IMR-90 (cell line): ENCODE results near the gene SLC2A2. TPM values are rescaled to one million over a fixed set of nuclear protein-coding genes. Genes with fewer than 3 reads are reported as not detected.

Experiments
- ATAC-seq: fragments of 200-7000 bp; cut with Tn5 transposase; 2 replicates; pipeline ENCODE4 v1.9.1; 2020; ENCODE audit warnings: low read depth, mild to moderate bottlenecking, moderate library complexity
- BruUV-seq: library from RNA; stranded (reverse); fragments of 400-500 nt; replicated peaks from 2 replicates; lab custom pipeline; 2021; lab: Mats Ljungman, UMichigan
- CTCF ChIA-PET: fragments of 300-600 bp; formaldehyde crosslinking; extraction: SDS; loops from one replicate; lab custom pipeline; 2021; ENCODE audit warnings: antibody characterized with exemption; lab: Yijun Ruan, JAX
- POLR2A ChIA-PET: fragments of 300-600 bp; sonication (Branson Sonifier 250); formaldehyde crosslinking; loops from one replicate; lab custom pipeline; 2022; ENCODE audit warnings: antibody characterized with exemption; ENCODE audit not compliant: unreplicated experiment; lab: Charles Lee
- DNase-seq: peaks from one replicate; pipeline ENCODE4 v3.0.0; 2013
- H2AFZ ChIP-seq: replicated peaks from 2 replicates; pipeline ENCODE3; 2013; ENCODE audit warnings: low read length, mild to moderate bottlenecking; ENCODE audit not compliant: poor library complexity
- H2AK5ac ChIP-seq: 2 replicates; pipeline ENCODE4 v1.6.1; 2013; ENCODE audit warnings: low read depth, low read length, inconsistent platforms
- H2AK9ac ChIP-seq: replicated peaks from 2 replicates; pipeline ENCODE3; 2013; ENCODE audit warnings: mild to moderate bottlenecking, low read depth, low read length, moderate library complexity; ENCODE audit not compliant: poor library complexity
- H2BK120ac ChIP-seq: 2 replicates; pipeline ENCODE4 v1.6.1; 2013; ENCODE audit warnings: low read depth, low read length, inconsistent platforms
- H2BK15ac ChIP-seq: 3 replicates; pipeline ENCODE4 v1.6.1; 2013; ENCODE audit warnings: low read depth, low read length, inconsistent platforms
- H2BK20ac ChIP-seq: 2 replicates; pipeline ENCODE4 v1.6.1; 2013; ENCODE audit warnings: low read depth, mild to moderate bottlenecking, inconsistent platforms, low read length, moderate library complexity
- H2BK5ac ChIP-seq: 2 replicates; pipeline ENCODE4 v1.6.1; 2013; ENCODE audit warnings: mild to moderate bottlenecking, low read depth, low read length, inconsistent platforms; ENCODE audit not compliant: poor library complexity, severe bottlenecking
- H3K14ac ChIP-seq: replicated peaks from 2 replicates; pipeline ENCODE4 v1.6.1; 2013; ENCODE audit warnings: low read depth, low read length, inconsistent platforms
- H3K18ac ChIP-seq: 2 replicates; pipeline ENCODE4 v1.6.1; 2013; ENCODE audit warnings: low read depth, low read length, control low read depth
- H3K23ac ChIP-seq: 2 replicates; pipeline ENCODE4 v1.6.1; 2013; ENCODE audit warnings: low read depth, low read length, inconsistent platforms
- H3K27ac ChIP-seq: 2 replicates; pipeline ENCODE4 v1.5.1; 2013; ENCODE audit warnings: mild to moderate bottlenecking, control low read depth, low read length; ENCODE audit not compliant: insufficient read depth
- H3K27me3 ChIP-seq: 2 replicates; pipeline ENCODE4 v1.6.1; 2013; ENCODE audit warnings: low read length; ENCODE audit not compliant: control insufficient read depth, insufficient read depth
- H3K36me3 ChIP-seq: 2 replicates; pipeline ENCODE4 v1.6.1; 2013; ENCODE audit warnings: low read length, mixed read lengths; ENCODE audit not compliant: control insufficient read depth, insufficient read depth
- H3K4ac ChIP-seq: 2 replicates; pipeline ENCODE4 v1.6.1; 2013; ENCODE audit warnings: low read depth, low read length, inconsistent platforms
- H3K4me1 ChIP-seq: 2 replicates; pipeline ENCODE4 v1.6.1; 2013; ENCODE audit warnings: low read length, mixed read lengths; ENCODE audit not compliant: control insufficient read depth, insufficient read depth
- H3K4me2 ChIP-seq: 2 replicates; pipeline ENCODE4 v1.6.1; 2013; ENCODE audit warnings: low read depth, mild to moderate bottlenecking, control low read depth, low read length, moderate library complexity
- H3K4me3 ChIP-seq: 2 replicates; pipeline ENCODE4 v1.5.1; 2013; ENCODE audit warnings: low read depth, mild to moderate bottlenecking, control low read depth, low read length, moderate library complexity; ENCODE audit not compliant: insufficient read depth
- H3K56ac ChIP-seq: 2 replicates; pipeline ENCODE4 v1.6.1; 2013; ENCODE audit warnings: low read length, inconsistent platforms; ENCODE audit not compliant: insufficient read depth; ENCODE audit errors: extremely low read depth
- H3K79me1 ChIP-seq, 2 experiments: 2 replicates each; pipeline ENCODE4 v1.6.1; 2013; ENCODE audit warnings: low read length in 2 of 2, inconsistent platforms in 1 of 2, low read depth in 1 of 2
- H3K9ac ChIP-seq: 2 replicates; pipeline ENCODE4 v1.6.1; 2013; ENCODE audit warnings: low read depth, low read length, control low read depth
- H3K9me1 ChIP-seq: 2 replicates; pipeline ENCODE4 v1.6.1; 2013; ENCODE audit warnings: low read length, inconsistent platforms; ENCODE audit not compliant: insufficient read depth
- H3K9me3 ChIP-seq: 2 replicates; pipeline ENCODE4 v1.6.1; 2013; ENCODE audit warnings: low read length; ENCODE audit not compliant: control insufficient read depth, insufficient read depth
- H4K20me1 ChIP-seq: 2 replicates; pipeline ENCODE4 v1.6.1; 2013; ENCODE audit warnings: low read length, inconsistent platforms; ENCODE audit not compliant: insufficient read depth
- H4K5ac ChIP-seq: 2 replicates; pipeline ENCODE4 v1.6.1; 2013; ENCODE audit warnings: mild to moderate bottlenecking, low read depth, low read length, control low read depth
- H4K8ac ChIP-seq, 2 experiments: 2 replicates each; pipeline ENCODE4 v1.6.1; 2013; ENCODE audit warnings: low read depth in 2 of 2, low read length in 2 of 2, control low read depth in 1 of 2, inconsistent platforms in 1 of 2
- H4K91ac ChIP-seq: 2 replicates; pipeline ENCODE4 v1.6.1; 2013; ENCODE audit warnings: low read depth, low read length, inconsistent platforms; ENCODE audit not compliant: insufficient read depth
- BHLHE40 ChIP-seq: fragments of 150-350 bp; IDR thresholded peaks from 2 replicates; pipeline ENCODE4 v1.6.1; 2016; ENCODE audit warnings: mild to moderate bottlenecking, low read depth, low read length
- CEBPB ChIP-seq: IDR thresholded peaks from 2 replicates; pipeline ENCODE4 v1.6.1; 2012; ENCODE audit warnings: low read depth, low read length, improper control_type of control experiment
- CHD1 ChIP-seq: IDR thresholded peaks from 2 replicates; pipeline ENCODE4 v1.6.1; 2012; ENCODE audit warnings: low read depth, low read length, improper control_type of control experiment
- FOS ChIP-seq: fragments of 150-350 bp; IDR thresholded peaks from 2 replicates; pipeline ENCODE4 v1.6.1; 2016; ENCODE audit warnings: low read depth, low read length
- MAFK ChIP-seq: IDR thresholded peaks from 2 replicates; pipeline ENCODE4 v1.6.1; 2012; ENCODE audit warnings: low read depth, low read length, improper control_type of control experiment
- SMC3 ChIP-seq: fragments of 150-350 bp; IDR thresholded peaks from 2 replicates; pipeline ENCODE4 v1.6.1; 2016; ENCODE audit warnings: low read depth, mild to moderate bottlenecking, antibody characterized with exemption, low read length, moderate library complexity
- WGBS, 2 experiments: methylation state at CpG; one replicate each; pipeline versions ENCODE4 v1.1.5 to v1.1.7; 2013; ENCODE audit warnings: missing lambda C conversion rate in 2 of 2; ENCODE audit not compliant: insufficient read length in 1 of 2; ENCODE audit errors: extremely low coverage in 2 of 2; 5-methylcytosine and 5-hydroxymethylcytosine counted together
- dilution Hi-C: fragments of 300-500 bp; cut with HindIII; formaldehyde crosslinking; loops from one replicate; pipeline ENCODE4 v1.14.3; 2018; ENCODE audit warnings: low sequenced_read_pairs; ENCODE audit not compliant: unreplicated experiment
- in situ Hi-C: fragments of 300-500 bp; cut with MboI; formaldehyde crosslinking; loops from 3 replicates; pipeline ENCODE4 v1.14.3; 2019; ENCODE audit warnings: low sequenced_read_pairs, inconsistent platforms, mixed read lengths
- intact Hi-C: fragments of 100-400 bp; cut with micrococcal nuclease; formaldehyde crosslinking; loops from 2 replicates; pipeline ENCODE4 v1.10.0; 2022
- polyA plus RNA-seq, 3 experiments: library from polyadenylated mRNA; depleted of rRNA; stranded (reverse); fragments of >200 nt; gene quantifications; 2 replicates each; pipeline ENCODE4 v1.2.3, GENCODE V29; 2012; ENCODE audit warnings: low replicate concordance in 1 of 3
- total RNA-seq: library from RNA; depleted of rRNA; stranded (reverse); fragments of >200 nt; gene quantifications from 2 replicates; pipeline ENCODE4 v1.2.3, GENCODE V29; 2012
- TF ChIP-seq, protein P1 (sequence below): fragments of 150-350 bp; IDR thresholded peaks from 2 replicates; pipeline ENCODE4 v1.6.1; 2016; ENCODE audit warnings: low read depth, mild to moderate bottlenecking, low read length, moderate library complexity, borderline replicate concordance

SLC2A2 gene
- total and polyA plus RNA-seq, 2 of the 4 experiments (the other 2 are of a cell fraction), result not detected

GRCh38 chr3:171057072-171057471, 30.6 kb upstream of the SLC2A2 start:
- H4K8ac ChIP-seq, result peak overlapping the region in 1 of 2 experiments; percentile 56; a peak in 2 of 4 replicates
- BruUV-seq, result no TSS peak
- peak overlapping the region; percentile 63 for H3K14ac ChIP-seq
- H3K79me1 ChIP-seq, result no peaks in the 10 kb centered on the region
- H2BK15ac ChIP-seq, result 0 out of 3 replicates have a peak overlapping the region, but pooled peaks have one; percentile 11
- H4K91ac ChIP-seq, result no peak overlapping the region; the same call in 1 of the 2 replicates
- TF ChIP-seq BHLHE40 (no peak), FOS (no peak), MAFK (no peak), CEBPB (no peak), CHD1 (no peak), SMC3 (no peak)
- TF ChIP-seq, protein P1, sequence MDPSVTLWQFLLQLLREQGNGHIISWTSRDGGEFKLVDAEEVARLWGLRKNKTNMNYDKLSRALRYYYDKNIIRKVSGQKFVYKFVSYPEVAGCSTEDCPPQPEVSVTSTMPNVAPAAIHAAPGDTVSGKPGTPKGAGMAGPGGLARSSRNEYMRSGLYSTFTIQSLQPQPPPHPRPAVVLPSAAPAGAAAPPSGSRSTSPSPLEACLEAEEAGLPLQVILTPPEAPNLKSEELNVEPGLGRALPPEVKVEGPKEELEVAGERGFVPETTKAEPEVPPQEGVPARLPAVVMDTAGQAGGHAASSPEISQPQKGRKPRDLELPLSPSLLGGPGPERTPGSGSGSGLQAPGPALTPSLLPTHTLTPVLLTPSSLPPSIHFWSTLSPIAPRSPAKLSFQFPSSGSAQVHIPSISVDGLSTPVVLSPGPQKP, result no peak
- H3K36me3 ChIP-seq, result no peaks in the 10 kb centered on the region
- no peak for ATAC-seq
- H3K9ac ChIP-seq, result no peak overlapping the region
- peaks cover 5% of the 10 kb centered on the region; the same call in 1 of the 2 replicates for H3K9me1 ChIP-seq
- H4K5ac ChIP-seq, result no peak overlapping the region
- in situ Hi-C loops, result no loop called here
- no peak for DNase-seq
- H2AK5ac ChIP-seq, result peak overlapping the region; percentile 43
- no peak overlapping the region for H3K4me3 ChIP-seq
- intact Hi-C loops, result no loop called here
- peak overlapping the region; percentile 64 for H3K23ac ChIP-seq
- no peak overlapping the region for H3K27ac ChIP-seq
- H2BK5ac ChIP-seq, result no peak overlapping the region
- H2BK20ac ChIP-seq, result peak overlapping the region; percentile 71; the same call in 1 of the 2 replicates
- H3K9me3 ChIP-seq, result no peaks in the 10 kb centered on the region
- peaks cover 8% of the 10 kb centered on the region for H3K4me1 ChIP-seq
- H2AFZ ChIP-seq, result no peak overlapping the region
- CTCF ChIA-PET, result no interaction called here
- H3K56ac ChIP-seq, result no peak overlapping the region
- no peaks in the 10 kb centered on the region for H4K20me1 ChIP-seq
- no peak overlapping the region for H2AK9ac ChIP-seq
- POLR2A ChIA-PET, result no interaction called here
- peak overlapping the region; percentile 43; the same call in 1 of the 2 replicates for H3K4ac ChIP-seq
- dilution Hi-C loops, result no loop called here
- WGBS, 2 experiments, result no CpG with 5 or more reads among the region's 1 CpG
- no peak overlapping the region for H3K18ac ChIP-seq
- peak overlapping the region; percentile 20 for H2BK120ac ChIP-seq
- no peaks in the 10 kb centered on the region for H3K27me3 ChIP-seq
- no peak overlapping the region for H3K4me2 ChIP-seq
